ENCODE results near the gene KLHL1. TPM values are rescaled to one million over a fixed set of nuclear protein-coding genes. Genes with fewer than 3 reads are reported as not detected.

The KLHL1 gene
- total RNA-seq, 1 donor from 2014 or later = not detected

- no peaks in the 10 kb centered on the region for H3K9me3 Mint-ChIP-seq (ENCODE audit: low read depth)
- H3K4me3 Mint-ChIP-seq (ENCODE audit: unreplicated experiment) = no peak overlapping the region
- no peak for DNase-seq (ENCODE audit: low spot score)
- no peaks in the 10 kb centered on the region for H3K36me3 Mint-ChIP-seq (ENCODE audit: low read depth)
- TF ChIP-seq CTCF (IDR thresholded peaks at IDR 0.05) = no peak
- H3K27ac Mint-ChIP-seq (ENCODE audit: unreplicated experiment) = no peak overlapping the region
- H3K4me1 Mint-ChIP-seq (ENCODE audit: low read depth) = no peaks in the 10 kb centered on the region
- H3K27me3 Mint-ChIP-seq (ENCODE audit: low read depth) = peaks cover under 1% of the 10 kb centered on the region
Observed at GRCh38 chr13:69793783-69794453, 314.3 kb downstream of the KLHL1 start.

- TF ChIP-seq CTCF (IDR thresholded peaks at IDR 0.05) = no peak
- H3K27ac Mint-ChIP-seq (ENCODE audit: unreplicated experiment) = no peak overlapping the region
- H3K27me3 Mint-ChIP-seq (ENCODE audit: low read depth) = peaks cover 2% of the 10 kb centered on the region
- H3K36me3 Mint-ChIP-seq (ENCODE audit: low read depth) = no peaks in the 10 kb centered on the region
- DNase-seq (ENCODE audit: low spot score) = no peak
- H3K4me3 Mint-ChIP-seq (ENCODE audit: unreplicated experiment) = no peak overlapping the region
- peaks cover 9% of the 10 kb centered on the region for H3K9me3 Mint-ChIP-seq (ENCODE audit: low read depth)
- no peaks in the 10 kb centered on the region for H3K4me1 Mint-ChIP-seq (ENCODE audit: low read depth)
Observed at GRCh38 chr13:69776937-69777336, 331.3 kb downstream of the KLHL1 start.

- H3K27me3 Mint-ChIP-seq (ENCODE audit: low read depth) = no peaks in the 10 kb centered on the region
- no peak overlapping the region for H3K4me3 Mint-ChIP-seq (ENCODE audit: unreplicated experiment)
- no peak for DNase-seq (ENCODE audit: low spot score)
- H3K36me3 Mint-ChIP-seq (ENCODE audit: low read depth) = no peaks in the 10 kb centered on the region
- no peak for TF ChIP-seq CTCF (IDR thresholded peaks at IDR 0.05)
- no peaks in the 10 kb centered on the region for H3K4me1 Mint-ChIP-seq (ENCODE audit: low read depth)
- peaks cover 6% of the 10 kb centered on the region for H3K9me3 Mint-ChIP-seq (ENCODE audit: low read depth)
- H3K27ac Mint-ChIP-seq (ENCODE audit: unreplicated experiment) = no peak overlapping the region
Observed at GRCh38 chr13:69769608-69770007, 338.6 kb downstream of the KLHL1 start.

- Mint-ChIP-seq H3K27me3 (ENCODE audit: low read depth) (no peaks in the 10 kb centered on the region), H3K9me3 (ENCODE audit: low read depth) (no peaks in the 10 kb centered on the region), H3K27ac (ENCODE audit: unreplicated experiment) (no peak overlapping the region), H3K4me3 (ENCODE audit: unreplicated experiment) (no peak overlapping the region), H3K36me3 (ENCODE audit: low read depth) (no peaks in the 10 kb centered on the region), H3K4me1 (ENCODE audit: low read depth) (no peaks in the 10 kb centered on the region)
- TF ChIP-seq CTCF (IDR thresholded peaks at IDR 0.05) = no peak
- no peak for DNase-seq (ENCODE audit: low spot score)
Observed at GRCh38 chr13:69761581-69761980, 346.7 kb downstream of the KLHL1 start.

GRCh38 chr13:69755101-69755500 lies 353.2 kb downstream of the KLHL1 start:
- H3K36me3 Mint-ChIP-seq (ENCODE audit: low read depth) = no peaks in the 10 kb centered on the region
- H3K4me3 Mint-ChIP-seq (ENCODE audit: unreplicated experiment) = no peak overlapping the region
- no peak for DNase-seq (ENCODE audit: low spot score)
- no peak for TF ChIP-seq CTCF (IDR thresholded peaks at IDR 0.05)
- no peaks in the 10 kb centered on the region for H3K27me3 Mint-ChIP-seq (ENCODE audit: low read depth)
- H3K4me1 Mint-ChIP-seq (ENCODE audit: low read depth) = no peaks in the 10 kb centered on the region
- H3K9me3 Mint-ChIP-seq (ENCODE audit: low read depth) = no peaks in the 10 kb centered on the region
- no peak overlapping the region for H3K27ac Mint-ChIP-seq (ENCODE audit: unreplicated experiment)

Measured in chondrocyte (in vitro differentiated cells).